SK-N-DZ (cell line): ENCODE data around the gene RNH1.
A peak's percentile ranks its signal among the peaks of the same experiment; 100 is the strongest.

Source experiments
- DNase-seq: peaks from one replicate; pipeline ENCODE4 v3.0.0-alpha.2; 2015; ENCODE audit warnings: low spot score

The RNH1 gene

DNA sequence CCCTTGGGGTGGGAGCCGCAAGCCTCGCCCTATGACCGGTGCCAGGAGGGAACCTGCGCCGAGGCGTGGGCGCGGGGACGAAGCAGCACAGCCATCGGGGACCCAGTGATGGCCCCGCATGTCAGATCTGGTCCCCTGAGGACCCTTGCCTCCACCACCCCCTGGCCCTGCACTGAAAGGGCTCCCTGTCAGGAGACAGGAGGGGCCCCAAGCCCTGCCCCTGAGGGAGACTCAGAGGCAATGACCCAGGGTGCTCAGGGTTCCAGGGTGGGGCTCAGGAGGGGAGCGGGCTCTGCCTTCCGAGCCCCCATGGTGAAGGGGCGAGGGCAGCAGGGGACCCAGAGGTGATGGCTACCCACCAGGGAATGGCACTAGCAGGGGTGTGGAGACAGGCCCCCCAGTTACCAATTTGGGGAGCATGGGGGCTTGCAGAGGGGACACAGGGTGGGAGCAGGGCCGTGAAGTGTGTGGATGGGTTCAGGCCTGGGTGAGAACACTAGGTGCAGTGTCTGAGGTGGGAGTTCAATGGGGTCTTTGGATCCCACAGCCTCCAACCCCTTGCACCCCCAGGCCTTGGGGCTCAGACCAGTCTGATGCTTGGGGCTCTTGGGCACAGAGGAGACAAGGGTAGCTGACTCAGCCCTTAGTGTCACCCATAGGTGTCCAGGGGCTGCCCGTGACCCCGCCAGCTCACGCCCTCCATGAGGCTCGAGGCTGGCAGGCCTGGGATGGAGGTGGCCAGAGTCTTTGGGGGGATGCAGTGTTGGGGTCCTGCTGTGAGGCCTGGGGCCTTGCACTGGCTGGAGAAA, 30.8 kb upstream of the RNH1 start:
- no peak for DNase-seq

DNA sequence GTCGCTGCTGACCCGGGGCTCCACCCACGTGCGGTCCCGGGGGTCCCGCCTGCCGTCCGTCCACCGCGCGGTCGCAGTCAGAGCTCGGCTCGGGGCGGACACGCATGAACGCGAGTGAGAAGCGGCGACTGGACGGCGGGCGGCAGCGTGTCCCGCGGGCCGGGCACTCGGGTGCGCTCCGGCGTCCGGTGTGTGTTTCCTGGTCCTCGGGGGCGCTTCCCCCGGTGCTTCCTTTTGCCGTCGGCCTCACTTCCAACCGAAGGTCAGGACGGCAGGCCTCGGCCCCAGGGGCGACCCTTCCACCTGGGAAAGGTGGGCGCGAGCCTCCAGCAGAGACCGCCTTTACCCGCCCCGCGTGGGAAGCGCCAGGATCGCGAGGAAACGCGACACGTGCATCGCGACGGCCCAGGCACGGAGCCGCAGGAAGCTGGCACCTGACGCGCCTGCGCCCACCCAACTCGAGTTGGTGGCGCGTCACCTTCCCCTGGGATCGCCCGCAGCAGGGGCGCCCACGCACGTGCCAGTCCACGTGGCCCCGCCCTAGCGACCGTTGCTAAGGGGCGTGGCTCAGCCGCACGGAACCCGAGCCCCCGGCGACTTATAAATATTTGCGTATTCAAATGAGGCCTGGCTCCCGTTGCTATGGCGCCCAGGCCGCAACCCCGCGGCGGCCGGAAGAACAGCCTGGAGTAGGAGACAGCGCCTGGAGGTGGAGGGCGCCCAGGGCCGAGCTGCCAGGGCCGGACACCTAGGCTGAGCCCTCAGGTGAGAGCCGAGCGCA, 30.0 kb upstream of the RNH1 start, which contains the start of gene LRRC56:
TSS of gene LRRC56 (plus strand) at position 687 of the 781 bp plus-strand sequence. CDS start 3,158 bp downstream, outside the sequence.
- no peak for DNase-seq

DNA sequence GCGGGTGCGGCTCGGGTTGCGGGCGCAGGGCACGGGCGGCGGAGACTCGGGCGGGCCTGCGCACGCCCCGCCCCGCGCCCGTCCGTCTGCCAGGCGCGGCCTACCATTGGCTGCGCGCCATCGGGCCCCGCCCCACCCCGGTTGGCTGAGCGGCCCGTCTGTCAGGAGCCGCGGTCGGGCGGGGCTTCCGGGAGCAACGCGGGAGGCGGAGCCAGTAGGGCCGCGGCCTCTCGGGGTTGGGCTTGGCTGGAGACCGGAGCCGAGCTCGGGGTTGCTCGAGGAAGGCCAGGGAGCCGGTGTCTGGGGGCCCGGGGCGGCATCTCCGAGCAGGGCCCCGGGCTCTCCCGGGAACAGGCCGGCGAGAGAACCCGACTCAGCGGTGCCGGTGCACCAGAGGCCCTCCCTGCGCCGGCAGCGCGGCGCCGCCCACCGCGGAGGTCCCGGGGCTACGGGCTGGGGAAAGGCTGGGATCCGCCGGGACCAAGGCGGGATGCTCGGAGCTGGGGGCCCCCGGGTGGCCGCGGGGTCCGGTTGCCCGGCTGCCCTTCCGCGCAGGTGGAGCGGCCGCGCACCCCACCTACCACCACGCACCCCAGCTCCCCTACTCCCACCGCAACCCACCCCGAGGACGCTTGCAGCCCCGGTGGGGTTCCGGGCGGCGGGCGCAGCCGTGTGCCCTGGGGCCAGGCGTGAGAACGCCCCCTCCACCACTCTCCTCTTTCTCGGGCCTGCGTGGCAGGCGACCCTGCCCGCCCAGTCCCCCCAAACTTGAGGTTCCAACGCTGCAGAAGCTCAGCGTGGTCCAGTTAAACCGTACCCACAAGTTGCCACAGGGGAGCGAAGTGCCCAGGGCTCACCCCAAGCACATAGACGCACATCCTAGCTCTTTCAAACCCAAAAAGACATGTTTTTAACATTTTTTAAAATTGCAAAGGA, 28.7 kb upstream of the RNH1 start, which contains the start of gene HRAS:
TSS of gene HRAS (minus strand) at position 58 of the 936 bp plus-strand sequence.
- peak; percentile 90 for DNase-seq

DNA sequence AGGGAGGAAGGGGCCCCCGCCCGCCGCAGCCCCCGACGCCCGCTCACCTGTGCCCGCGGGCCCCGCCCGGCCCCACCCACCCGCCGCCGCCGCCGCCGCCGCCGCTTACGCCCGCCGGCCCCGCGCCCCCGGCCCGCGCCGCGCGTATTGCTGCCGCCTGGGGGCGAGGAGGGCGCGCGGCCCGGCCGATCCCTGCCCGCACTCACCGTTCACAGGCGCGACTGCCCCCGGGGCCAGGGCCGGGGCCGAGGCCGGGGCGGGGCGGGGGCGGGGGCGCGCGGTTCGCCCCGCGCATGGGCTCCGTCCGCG, 28.1 kb upstream of the RNH1 start:
- DNase-seq = no peak

DNA sequence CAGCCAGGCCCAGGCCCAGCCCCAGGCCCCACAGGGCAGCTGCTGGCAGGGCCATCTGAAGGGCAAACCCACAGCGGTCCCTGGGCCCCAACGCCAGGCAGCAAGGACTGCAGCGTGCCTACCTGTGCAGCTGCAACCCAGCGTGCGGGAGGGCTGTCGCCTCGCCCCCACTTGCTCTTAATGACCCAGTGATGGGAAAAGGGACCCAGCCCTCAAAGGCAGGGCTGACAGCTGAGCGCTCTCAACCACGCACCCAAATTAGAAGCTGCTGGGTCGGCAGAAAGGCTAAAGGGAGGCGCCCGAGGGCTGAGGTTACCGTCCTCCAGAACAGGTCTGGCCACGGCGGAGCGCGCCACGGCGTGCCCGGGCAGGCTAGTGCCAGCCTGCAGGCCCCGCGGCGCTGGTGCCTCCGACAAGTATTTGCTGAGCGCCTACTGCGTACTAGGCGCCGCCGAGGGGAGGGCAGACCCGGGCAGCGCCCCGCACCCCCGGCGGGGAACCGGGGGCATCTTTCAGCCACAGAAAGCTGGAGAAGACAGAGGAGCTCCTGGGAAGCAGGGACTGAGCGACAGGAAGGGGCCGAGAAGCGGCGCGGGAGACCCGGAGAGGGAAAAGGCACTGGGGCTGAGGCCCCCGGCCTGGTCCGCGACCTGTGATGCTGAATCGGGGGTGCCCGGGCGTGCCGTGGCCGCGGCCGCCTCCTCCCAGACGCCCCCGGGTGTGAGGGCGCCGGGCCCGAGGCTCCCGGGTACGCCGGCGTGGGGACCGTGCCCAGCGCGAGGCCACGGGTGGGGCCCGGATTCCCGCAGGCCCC, 27.6 kb upstream of the RNH1 start:
- DNase-seq = no peak

DNA sequence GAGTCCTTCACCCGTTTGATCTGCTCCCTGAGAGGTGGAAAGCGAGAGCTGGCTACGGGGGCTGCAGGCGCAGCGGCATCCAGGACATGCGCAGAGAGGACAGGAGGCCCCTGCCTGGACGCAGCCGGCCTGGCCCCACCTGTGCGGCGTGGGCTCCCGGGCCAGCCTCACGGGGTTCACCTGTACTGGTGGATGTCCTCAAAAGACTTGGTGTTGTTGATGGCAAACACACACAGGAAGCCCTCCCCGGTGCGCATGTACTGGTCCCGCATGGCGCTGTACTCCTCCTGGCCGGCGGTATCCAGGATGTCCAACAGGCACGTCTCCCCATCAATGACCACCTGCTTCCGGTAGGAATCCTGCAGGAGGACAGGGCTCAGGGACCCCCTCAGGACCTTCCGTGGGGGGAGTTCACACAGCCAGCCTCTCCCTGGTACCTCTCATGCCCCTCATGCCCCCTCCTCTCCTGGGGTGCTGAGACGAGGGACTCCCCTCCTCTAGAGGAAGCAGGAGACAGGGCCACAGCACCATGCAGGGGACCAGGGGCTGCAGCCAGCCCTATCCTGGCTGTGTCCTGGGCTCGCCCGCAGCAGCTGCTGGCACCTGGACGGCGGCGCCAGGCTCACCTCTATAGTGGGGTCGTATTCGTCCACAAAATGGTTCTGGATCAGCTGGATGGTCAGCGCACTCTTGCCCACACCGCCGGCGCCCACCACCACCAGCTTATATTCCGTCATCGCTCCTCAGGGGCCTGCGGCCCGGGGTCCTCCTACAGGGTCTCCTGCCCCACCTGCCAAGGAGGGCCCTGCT, 26.7 kb upstream of the RNH1 start:
- DNase-seq = no peak

DNA sequence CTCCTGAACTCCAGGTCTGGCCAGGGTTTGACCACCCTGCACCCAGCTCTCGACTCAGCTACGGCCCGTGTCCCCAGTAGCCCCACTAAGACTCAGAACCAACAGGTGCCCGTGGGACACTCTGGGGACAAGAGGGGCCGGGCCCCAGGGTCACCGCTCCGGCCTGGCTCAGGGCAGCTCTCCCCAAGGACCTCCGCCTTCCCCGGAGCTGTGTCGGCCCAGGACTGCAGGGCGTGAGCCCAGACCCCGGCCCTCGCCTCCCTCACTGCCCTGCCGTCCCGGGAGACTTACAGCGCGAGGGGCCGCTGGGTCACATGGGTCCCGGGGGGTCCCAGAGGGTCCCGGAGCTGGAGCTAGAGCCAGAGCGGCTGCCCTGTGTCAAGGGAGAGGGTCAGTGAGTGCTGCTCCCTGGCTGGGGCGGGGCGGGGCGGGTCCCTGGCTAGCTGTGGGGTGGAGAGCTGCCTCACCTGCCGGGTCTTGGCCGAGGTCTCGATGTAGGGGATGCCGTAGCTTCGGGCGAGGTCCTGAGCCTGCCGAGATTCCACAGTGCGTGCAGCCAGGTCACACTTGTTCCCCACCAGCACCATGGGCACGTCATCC, 26.0 kb upstream of the RNH1 start:
- no peak for DNase-seq

DNA sequence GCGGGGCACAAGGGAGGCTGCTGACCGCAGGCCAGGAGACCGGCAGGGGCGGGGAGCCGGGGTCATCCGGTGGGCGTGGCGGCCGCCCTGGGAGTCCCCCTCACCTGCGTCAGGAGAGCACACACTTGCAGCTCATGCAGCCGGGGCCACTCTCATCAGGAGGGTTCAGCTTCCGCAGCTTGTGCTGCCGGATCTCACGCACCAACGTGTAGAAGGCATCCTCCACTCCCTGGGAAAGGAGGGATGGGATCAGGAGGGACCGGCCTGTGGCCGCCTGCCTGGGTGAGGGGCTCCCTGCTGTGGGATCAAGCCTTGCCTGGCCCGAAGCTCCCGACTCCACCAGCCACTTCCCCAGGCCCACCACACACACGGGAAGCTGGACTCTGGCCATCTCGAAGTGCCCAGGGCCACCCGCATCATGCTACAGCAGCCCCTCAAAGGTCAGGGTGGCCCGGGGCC, 25.5 kb upstream of the RNH1 start:
- DNase-seq = no peak

DNA sequence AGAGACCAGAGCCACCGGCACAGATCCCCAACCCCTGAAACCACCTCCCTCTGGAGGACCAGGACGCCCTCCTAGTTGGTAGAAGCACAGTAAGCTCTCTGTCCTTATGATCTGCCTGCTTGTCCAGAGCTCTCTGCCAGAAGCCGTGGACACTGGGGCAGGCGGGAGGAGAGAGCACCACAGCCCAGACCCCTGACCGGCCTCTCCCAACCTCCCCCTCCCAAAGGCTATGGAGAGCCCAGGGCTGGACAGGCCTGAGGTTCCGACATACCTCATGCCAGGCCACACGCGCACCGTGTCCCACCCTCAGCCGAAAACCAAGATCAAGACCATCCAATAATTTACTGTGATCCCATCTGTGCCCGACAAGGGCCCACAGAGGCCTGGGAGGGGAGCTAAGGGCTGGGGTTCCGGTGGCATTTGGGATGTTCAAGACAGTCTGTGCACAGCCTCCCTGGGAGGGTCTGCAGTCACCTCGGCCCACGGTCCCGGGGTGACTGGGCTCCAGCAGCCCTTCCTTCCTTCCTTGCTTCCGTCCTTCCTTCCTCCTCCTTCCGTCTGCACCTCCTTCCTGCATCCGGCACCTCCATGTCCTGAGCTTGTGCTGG, 25.0 kb upstream of the RNH1 start:
- DNase-seq = no peak

DNA sequence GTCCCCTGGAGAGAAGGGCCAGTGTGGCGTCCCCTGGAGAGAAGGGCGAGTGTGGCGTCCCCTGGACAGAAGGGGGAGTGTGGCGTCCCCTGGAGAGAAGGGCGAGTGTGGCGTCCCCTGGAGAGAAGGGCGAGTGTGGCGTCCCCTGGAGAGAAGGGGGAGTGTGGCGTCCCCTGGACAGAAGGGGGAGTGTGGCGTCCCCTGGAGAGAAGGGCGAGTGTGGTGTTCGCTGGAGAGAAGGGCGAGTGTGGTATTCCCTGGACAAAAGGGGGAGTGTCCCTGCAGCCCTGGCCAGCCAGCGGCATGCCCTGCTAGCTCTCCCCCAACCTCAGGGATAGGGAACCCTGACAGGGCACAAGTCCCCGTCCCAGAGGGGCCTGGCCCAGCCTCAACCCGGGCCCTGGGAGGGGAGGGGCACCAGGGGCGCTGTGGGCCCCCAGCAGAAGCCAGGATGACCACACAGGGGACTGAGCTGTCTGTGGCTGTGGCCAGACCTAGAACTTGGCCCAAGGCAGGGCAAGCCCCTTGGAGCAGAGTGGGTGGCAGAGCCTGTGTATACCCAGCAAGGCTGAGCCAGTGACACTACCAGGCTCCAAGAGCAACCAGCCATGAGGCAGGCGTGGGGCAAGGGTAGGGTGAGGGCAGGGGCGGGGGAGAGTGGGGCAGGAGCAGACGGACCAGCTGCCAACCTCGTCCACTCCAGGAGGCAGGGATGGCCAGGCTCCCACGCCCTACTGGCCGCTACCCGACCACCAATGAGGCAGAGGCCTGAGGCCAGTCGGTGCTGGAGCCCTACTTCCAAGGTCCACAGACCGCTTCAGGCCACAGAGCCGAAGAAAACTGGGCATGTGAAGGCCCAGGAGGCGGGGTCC, 24.2 kb upstream of the RNH1 start:
- no peak for DNase-seq

DNA sequence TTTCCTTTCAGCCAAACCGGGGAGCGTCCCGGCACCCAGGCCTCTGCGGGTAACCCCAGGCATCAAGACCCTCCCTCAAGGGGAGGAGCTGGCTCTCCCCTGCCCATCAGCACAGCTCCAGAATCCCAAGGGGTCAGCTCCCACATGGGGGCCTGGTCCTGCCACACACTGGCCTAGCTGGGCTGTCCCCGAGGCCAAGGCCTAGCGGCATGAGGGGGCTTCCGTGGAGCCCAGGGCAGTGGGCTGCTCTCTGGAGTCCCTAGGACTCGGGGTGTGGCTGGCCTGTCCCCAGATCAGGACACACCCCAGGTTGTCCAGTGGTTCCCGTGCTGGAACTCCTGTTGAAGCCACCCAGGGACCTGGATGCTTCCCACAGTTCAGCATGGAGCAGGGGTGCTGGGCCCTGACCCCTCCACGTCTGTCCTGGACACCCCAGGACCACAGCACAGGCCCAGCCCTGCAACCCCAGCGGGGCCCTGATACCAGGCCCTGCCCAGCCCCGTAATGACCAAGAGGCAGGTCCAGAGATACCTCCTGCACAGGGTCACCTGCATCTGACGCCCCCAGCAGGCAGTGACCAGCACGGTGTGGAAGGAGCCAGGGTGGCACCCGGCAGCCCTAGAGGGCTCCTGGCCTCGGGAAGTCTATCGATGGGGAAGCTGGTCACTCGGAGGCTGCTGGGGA, 22.8 kb upstream of the RNH1 start:
- DNase-seq = no peak

DNA sequence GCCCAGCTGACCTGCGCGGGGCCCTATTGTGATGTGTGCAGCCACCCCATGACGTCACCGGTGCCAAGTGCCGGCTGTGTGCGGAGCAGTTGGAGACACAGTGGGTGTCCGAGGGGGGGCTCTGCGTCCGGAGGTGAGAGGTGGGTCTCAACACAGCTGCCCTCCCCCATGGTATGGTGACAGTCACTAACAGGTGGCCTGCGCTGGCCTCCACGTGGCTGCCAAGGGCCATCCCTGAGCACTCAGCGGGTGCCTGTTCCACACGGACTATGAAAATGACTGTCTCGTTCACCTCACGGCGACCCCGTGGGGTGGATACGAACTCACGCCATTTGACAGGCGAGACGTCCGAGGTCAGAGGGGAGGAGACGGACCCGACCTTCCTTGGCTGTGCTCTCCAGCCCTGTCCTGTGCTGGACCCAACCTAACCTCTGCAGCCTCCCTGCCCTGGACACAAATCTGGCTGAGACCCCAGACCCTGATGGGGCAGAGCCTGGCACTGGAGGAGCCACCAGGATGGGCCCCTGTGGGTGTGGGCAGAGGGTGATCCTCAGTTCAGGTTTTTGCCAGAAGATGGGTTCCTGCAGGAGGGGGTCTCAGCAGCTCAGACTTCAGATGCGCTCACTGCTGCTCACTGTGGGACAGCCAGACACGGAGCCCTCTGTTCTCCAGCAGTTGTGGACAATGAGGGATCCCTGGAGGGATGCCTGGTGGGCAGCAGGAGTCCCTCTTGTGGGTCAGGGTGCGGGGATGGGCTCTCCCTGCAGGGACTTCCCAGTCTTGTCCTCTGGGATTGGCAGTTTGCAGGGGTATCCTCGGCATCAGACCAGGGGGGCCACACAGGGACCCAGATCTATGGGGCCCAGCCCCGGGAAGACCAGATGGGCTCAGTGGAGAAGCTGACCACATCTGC, 22.0 kb upstream of the RNH1 start:
- DNase-seq = no peak

DNA sequence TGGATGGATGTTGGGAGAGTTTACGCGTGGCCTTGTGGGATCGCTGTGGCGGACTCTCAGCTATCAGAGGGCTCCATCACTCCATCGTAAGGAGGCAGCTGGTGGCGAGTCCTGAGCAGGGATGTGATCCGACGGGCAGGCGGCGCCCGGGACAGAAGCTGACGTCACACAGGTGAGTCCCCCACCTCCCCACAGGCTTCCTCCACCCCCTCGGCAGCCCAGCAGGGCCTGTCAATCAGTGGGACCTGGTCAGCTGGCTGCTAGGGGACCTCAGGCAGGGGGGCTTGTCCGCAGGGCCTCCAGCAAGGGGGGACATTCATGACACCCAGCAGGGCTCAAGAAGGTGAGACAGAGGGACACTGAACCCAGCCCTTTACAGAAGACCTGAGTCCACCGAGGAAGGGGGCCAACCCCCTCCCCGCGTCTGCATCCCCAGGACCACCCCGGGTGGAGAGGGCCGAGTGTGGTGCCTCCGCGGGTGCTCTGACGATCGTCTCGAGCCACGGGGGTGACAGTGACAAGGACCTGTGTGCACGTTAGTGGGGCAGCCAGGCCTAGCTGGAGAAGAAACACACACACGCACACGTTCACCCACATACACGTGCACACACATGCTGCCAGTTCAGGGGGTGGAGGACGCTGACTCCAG, 21.2 kb upstream of the RNH1 start:
- DNase-seq = no peak

DNA sequence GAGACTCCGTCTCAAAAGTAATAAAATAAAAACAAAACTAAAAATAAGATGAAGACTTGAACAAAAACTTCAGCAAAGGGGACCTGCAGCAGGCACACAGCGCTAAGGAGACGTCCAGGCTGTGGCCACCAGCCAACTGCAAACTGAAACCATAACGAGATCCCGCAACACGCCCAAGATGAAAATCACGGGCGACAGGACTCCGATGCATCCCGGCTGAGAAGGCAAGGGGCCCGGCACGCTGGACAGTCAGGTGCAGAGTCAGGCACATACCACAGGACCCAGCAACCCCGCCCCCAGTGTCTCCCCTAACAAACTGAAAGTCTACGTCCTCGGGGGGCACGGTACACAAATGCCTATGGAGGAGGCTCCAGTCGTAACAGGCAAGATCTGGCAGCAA, 19.1 kb upstream of the RNH1 start:
- no peak for DNase-seq

DNA sequence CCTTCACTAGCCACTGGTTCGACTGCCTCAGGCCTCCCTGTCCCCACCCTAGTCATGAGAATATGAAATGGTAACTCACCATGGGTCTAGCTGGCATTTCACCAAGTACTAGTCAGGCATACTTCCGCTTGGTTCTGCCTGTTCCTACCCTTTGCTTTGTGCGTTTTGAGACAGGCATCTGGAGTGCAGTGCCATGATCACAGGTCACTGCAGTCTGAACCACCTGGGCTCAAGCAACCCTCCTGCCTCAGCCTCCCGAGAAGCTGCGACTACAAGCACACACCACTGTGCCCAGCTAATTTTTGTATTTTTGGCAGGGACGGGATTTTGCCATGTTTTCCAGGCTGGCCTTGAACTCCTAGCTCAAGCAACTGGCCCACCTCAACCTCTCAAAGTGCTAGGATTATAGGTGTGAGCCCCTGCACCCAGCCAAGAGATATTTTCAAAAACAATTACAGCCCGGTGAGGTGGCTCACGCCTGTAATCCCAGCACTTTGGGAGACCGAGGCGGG, 14.2 kb upstream of the RNH1 start:
- no peak for DNase-seq
